ENCODE data around the gene GSPT1. TPM values are rescaled to one million over a fixed set of nuclear protein-coding genes. Genes with fewer than 3 reads are reported as not detected.
"Not testable (repeated sequence)": the region's sequence is repeated elsewhere in the genome, so short reads cannot be mapped to it uniquely, and the experiment has no call there.

Gene GSPT1
- polyA plus RNA-seq, 2 of the 4 experiments (the other 2 are of a cell fraction): 163 to 215 TPM

DNA sequence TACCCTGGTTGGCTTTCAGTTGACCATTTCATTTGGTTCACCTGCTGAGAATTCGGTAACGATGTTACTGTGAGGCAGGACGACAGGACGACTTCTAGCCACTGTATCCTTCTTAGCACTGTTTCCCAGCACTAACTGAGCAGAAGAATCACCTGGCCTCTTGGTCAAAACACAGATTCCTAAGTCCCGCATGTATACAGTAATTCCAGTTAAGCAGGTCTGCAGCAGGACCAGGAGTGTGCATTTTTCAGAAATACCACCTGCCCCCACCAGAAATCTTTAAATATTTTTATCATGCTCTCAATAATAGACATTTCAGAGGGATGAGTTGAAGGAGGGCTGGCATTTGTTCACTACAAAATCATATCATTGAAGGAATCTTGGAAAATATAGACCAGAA is 87.1 kb downstream of the GSPT1 start:
- FAIRE-seq (no peak), ATAC-seq (no peak), DNase-seq (ENCODE audit: low read depth in 1 of 2, low spot score in 1 of 2) (no peak)
- no peak overlapping the region for H3K4me3 ChIP-seq
- H3K9me3 ChIP-seq: no peaks in the 10 kb centered on the region
- CTCF ChIA-PET: interaction anchor here (1.0 kb wide), 1 partner anchor 14 kb away, joined by 3 read pairs; no protein-coding TSS in a partner anchor
- POLR2A ChIA-PET: no interaction called here
- 78% methylated on average over 5 of the region's 5 CpGs for WGBS (ENCODE audit: missing lambda C conversion rate)
- H3K4me1 ChIP-seq: peaks cover 4% of the 10 kb centered on the region; the same call in 1 of the 3 replicates
- no peak overlapping the region; a peak in 1 of 6 replicates for H3K27ac ChIP-seq
- TF ChIP-seq EHMT2 (IDR thresholded peaks at IDR 0.05; ENCODE audit: low read depth) (no peak), EP300 (IDR thresholded peaks at IDR 0.05) (no peak), HDAC2 (IDR thresholded peaks at IDR 0.05) (no peak), HOXB13 (CRISPR knock-in tag; IDR thresholded peaks at IDR 0.05; ENCODE audit: low read depth) (no peak), CHD2 (IDR thresholded peaks at IDR 0.05; ENCODE audit: low read length, partially characterized antibody) (no peak), HOXB5 (CRISPR knock-in tag; IDR thresholded peaks at IDR 0.05) (no peak), ZSCAN20 (CRISPR knock-in tag; IDR thresholded peaks at IDR 0.05) (no peak), RAD21 (conservative IDR thresholded peaks at IDR 0.05 in 1 of 2, IDR thresholded peaks at IDR 0.05 in 1 of 2) (no peak), ZNF302 (CRISPR knock-in tag; IDR thresholded peaks at IDR 0.05) (no peak), MAZ (IDR thresholded peaks at IDR 0.05; ENCODE audit: borderline replicate concordance, low read depth, low read length) (no peak), RFX5 (IDR thresholded peaks at IDR 0.05) (no peak), SMC3 (IDR thresholded peaks at IDR 0.05) (no peak)
- TF ChIP-seq, protein P1, sequence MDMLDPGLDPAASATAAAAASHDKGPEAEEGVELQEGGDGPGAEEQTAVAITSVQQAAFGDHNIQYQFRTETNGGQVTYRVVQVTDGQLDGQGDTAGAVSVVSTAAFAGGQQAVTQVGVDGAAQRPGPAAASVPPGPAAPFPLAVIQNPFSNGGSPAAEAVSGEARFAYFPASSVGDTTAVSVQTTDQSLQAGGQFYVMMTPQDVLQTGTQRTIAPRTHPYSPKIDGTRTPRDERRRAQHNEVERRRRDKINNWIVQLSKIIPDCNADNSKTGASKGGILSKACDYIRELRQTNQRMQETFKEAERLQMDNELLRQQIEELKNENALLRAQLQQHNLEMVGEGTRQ (IDR thresholded peaks at IDR 0.05): no peak
- TF ChIP-seq, protein P2, sequence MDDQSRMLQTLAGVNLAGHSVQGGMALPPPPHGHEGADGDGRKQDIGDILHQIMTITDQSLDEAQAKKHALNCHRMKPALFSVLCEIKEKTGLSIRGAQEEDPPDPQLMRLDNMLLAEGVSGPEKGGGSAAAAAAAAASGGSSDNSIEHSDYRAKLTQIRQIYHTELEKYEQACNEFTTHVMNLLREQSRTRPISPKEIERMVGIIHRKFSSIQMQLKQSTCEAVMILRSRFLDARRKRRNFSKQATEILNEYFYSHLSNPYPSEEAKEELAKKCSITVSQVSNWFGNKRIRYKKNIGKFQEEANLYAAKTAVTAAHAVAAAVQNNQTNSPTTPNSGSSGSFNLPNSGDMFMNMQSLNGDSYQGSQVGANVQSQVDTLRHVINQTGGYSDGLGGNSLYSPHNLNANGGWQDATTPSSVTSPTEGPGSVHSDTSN (IDR thresholded peaks at IDR 0.05): no peak
- TF ChIP-seq, protein P3, sequence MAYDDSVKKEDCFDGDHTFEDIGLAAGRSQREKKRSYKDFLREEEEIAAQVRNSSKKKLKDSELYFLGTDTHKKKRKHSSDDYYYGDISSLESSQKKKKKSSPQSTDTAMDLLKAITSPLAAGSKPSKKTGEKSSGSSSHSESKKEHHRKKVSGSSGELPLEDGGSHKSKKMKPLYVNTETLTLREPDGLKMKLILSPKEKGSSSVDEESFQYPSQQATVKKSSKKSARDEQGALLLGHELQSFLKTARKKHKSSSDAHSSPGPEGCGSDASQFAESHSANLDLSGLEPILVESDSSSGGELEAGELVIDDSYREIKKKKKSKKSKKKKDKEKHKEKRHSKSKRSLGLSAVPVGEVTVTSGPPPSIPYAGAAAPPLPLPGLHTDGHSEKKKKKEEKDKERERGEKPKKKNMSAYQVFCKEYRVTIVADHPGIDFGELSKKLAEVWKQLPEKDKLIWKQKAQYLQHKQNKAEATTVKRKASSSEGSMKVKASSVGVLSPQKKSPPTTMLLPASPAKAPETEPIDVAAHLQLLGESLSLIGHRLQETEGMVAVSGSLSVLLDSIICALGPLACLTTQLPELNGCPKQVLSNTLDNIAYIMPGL (CRISPR knock-in tag; IDR thresholded peaks at IDR 0.05; ENCODE audit: borderline replicate concordance): no peak
- TF ChIP-seq, protein P4, sequence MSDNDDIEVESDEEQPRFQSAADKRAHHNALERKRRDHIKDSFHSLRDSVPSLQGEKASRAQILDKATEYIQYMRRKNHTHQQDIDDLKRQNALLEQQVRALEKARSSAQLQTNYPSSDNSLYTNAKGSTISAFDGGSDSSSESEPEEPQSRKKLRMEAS (IDR thresholded peaks at IDR 0.05): no peak
- TF ChIP-seq, protein P5, sequence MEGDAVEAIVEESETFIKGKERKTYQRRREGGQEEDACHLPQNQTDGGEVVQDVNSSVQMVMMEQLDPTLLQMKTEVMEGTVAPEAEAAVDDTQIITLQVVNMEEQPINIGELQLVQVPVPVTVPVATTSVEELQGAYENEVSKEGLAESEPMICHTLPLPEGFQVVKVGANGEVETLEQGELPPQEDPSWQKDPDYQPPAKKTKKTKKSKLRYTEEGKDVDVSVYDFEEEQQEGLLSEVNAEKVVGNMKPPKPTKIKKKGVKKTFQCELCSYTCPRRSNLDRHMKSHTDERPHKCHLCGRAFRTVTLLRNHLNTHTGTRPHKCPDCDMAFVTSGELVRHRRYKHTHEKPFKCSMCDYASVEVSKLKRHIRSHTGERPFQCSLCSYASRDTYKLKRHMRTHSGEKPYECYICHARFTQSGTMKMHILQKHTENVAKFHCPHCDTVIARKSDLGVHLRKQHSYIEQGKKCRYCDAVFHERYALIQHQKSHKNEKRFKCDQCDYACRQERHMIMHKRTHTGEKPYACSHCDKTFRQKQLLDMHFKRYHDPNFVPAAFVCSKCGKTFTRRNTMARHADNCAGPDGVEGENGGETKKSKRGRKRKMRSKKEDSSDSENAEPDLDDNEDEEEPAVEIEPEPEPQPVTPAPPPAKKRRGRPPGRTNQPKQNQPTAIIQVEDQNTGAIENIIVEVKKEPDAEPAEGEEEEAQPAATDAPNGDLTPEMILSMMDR (IDR thresholded peaks at IDR 0.05): no peak
- TF ChIP-seq, protein P6, sequence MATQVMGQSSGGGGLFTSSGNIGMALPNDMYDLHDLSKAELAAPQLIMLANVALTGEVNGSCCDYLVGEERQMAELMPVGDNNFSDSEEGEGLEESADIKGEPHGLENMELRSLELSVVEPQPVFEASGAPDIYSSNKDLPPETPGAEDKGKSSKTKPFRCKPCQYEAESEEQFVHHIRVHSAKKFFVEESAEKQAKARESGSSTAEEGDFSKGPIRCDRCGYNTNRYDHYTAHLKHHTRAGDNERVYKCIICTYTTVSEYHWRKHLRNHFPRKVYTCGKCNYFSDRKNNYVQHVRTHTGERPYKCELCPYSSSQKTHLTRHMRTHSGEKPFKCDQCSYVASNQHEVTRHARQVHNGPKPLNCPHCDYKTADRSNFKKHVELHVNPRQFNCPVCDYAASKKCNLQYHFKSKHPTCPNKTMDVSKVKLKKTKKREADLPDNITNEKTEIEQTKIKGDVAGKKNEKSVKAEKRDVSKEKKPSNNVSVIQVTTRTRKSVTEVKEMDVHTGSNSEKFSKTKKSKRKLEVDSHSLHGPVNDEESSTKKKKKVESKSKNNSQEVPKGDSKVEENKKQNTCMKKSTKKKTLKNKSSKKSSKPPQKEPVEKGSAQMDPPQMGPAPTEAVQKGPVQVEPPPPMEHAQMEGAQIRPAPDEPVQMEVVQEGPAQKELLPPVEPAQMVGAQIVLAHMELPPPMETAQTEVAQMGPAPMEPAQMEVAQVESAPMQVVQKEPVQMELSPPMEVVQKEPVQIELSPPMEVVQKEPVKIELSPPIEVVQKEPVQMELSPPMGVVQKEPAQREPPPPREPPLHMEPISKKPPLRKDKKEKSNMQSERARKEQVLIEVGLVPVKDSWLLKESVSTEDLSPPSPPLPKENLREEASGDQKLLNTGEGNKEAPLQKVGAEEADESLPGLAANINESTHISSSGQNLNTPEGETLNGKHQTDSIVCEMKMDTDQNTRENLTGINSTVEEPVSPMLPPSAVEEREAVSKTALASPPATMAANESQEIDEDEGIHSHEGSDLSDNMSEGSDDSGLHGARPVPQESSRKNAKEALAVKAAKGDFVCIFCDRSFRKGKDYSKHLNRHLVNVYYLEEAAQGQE (IDR thresholded peaks at IDR 0.05): no peak
- no peak overlapping the region for H3K4me2 ChIP-seq

DNA sequence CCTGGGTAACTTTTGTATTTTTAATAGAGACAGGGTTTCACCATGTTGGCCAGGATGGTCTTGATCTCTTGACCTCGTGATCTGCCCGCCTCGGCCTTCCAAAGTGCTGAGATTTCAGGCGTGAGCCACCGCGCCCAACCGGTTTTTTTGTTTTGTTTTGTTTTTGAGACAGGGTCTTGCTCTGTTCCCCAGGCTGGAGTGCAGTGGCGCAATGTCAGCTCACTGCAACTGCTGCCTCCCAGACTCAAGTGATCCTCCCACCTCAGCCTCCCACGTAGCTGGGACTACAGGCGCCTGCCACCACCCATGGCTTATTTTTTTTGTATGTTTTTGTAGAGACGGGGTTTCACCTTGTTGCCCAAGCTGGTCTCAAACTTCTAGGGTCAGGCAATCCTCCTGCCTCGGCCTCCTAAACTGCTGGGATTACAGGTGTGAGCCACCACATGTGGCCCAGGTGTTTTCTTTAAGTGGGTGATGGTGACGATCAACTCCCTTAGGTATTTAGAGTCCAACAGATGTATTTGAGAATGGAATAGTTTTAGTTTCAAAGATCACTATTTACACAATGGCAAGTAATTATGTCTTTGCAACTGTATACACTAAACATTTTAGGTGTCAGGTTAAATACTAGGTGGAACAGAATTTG is 90.1 kb downstream of the GSPT1 start:
- ATAC-seq; DNase-seq (ENCODE audit: low read depth in 1 of 2, low spot score in 1 of 2); POLR2A ChIA-PET; H3K4me1 ChIP-seq; FAIRE-seq; H3K27ac ChIP-seq; H3K4me2 ChIP-seq; H3K9me3 ChIP-seq; H3K4me3 ChIP-seq: not testable (repeated sequence)
- CTCF ChIA-PET: interaction anchor here (0.7 to 1.6 kb wide), 4 partner anchors 28 to 419 kb away, joined by 3 to 5 read pairs (median 4); partner anchors contain the start of gene ZC3H7A
- WGBS (ENCODE audit: missing lambda C conversion rate): 87% methylated on average over 13 of the region's 13 CpGs
